A549 (cell line): ENCODE data around the gene PRR23E. TPM values are rescaled to one million over a fixed set of nuclear protein-coding genes. Genes with fewer than 3 reads are reported as not detected.

Experiments
- ATAC-seq, 2 experiments: fragments of 200-7000 bp in 1 of 2; fragments of >200 bp in 1 of 2; cut with Nextera tagmentation in 1 of 2; cut with Tn5 transposase in 1 of 2; 3 replicates each; pipeline versions ENCODE4 v1.8.0 to v1.9.1; 2018 to 2020; ENCODE audit warnings: mild to moderate bottlenecking in 1 of 2, moderate library complexity in 1 of 2
- CTCF ChIA-PET: fragments of 300-600 bp; sonication (Branson Sonifier 250); formaldehyde crosslinking; extraction: SDS; loops from one replicate; lab custom pipeline; 2021; ENCODE audit warnings: antibody characterized with exemption, inconsistent platforms; lab: Yijun Ruan, JAX
- POLR2A ChIA-PET: fragments of 350-600 bp; formaldehyde crosslinking; extraction: SDS; loops from one replicate; lab custom pipeline; 2021; ENCODE audit warnings: antibody characterized with exemption, inconsistent platforms; lab: Yijun Ruan, JAX
- DNase-seq, 2 experiments: peaks; one replicate each; pipeline versions ENCODE4 v3.0.0 to v3.0.0-alpha.2; 2011 to 2016; ENCODE audit warnings: low read depth in 1 of 2, low spot score in 1 of 2
- FAIRE-seq: peaks from 2 replicates; lab custom pipeline; 2011; peaks lifted over from hg19 to GRCh38; lab: Jason Lieb, UNC
- H3K27ac ChIP-seq, 2 experiments: fragments of >200 bp; sonication (Bioruptor Twin); formaldehyde crosslinking; 3 replicates each; pipeline ENCODE4 v1.5.1; 2016 to 2017
- H3K4me1 ChIP-seq: fragments of >200 bp; sonication (Bioruptor Twin); formaldehyde crosslinking; 3 replicates; pipeline ENCODE4 v1.6.1; 2016
- H3K4me2 ChIP-seq: fragments of >200 bp; sonication (Bioruptor Twin); formaldehyde crosslinking; 3 replicates; pipeline ENCODE4 v1.6.1; 2016
- H3K4me3 ChIP-seq: fragments of >200 bp; sonication (Bioruptor Twin); formaldehyde crosslinking; 3 replicates; pipeline ENCODE4 v1.5.1; 2016
- H3K9me3 ChIP-seq: fragments of >200 bp; sonication (Bioruptor Twin); formaldehyde crosslinking; 3 replicates; pipeline ENCODE4 v1.6.1; 2016
- CEBPB ChIP-seq, 2 experiments: fragments of >200 bp in 1 of 2; sonication (Bioruptor Twin) in 1 of 2; formaldehyde crosslinking in 1 of 2; IDR thresholded peaks; 2 replicates each; pipeline ENCODE4 v1.6.1; 2012 to 2016
- CHD4 ChIP-seq: fragments of 200-600 bp; sonication (generic); IDR thresholded peaks from 2 replicates; pipeline ENCODE4 v1.6.1; 2016; ENCODE audit warnings: antibody characterized with exemption, mild to moderate bottlenecking, borderline replicate concordance
- EHF ChIP-seq: fragments of 250-450 bp; sonication (Bioruptor Pico); IDR thresholded peaks from 2 replicates; pipeline ENCODE4 v1.5.0; 2020; ENCODE audit warnings: mild to moderate bottlenecking
- FOSL2 ChIP-seq, 2 experiments: fragments of 450-650 bp in 1 of 2; fragments of >200 bp in 1 of 2; sonication (Bioruptor Twin) in 1 of 2; formaldehyde crosslinking; IDR thresholded peaks; 2 replicates each; pipeline versions ENCODE4 v1.5.0 to v1.6.1; 2016 to 2020; ENCODE audit warnings: mild to moderate bottlenecking in 1 of 2, moderate library complexity in 1 of 2
- HES2 ChIP-seq: fragments of >200 bp; sonication (Bioruptor Twin); formaldehyde crosslinking; IDR thresholded peaks from 2 replicates; pipeline ENCODE4 v1.6.1; 2016
- HOXA7 ChIP-seq: fragments of 250-450 bp; sonication (Bioruptor Pico); IDR thresholded peaks from 2 replicates; pipeline ENCODE4 v1.5.0; 2020; ENCODE audit warnings: mild to moderate bottlenecking, moderate library complexity
- HOXB5 ChIP-seq: fragments of 250-450 bp; sonication (Bioruptor Pico); IDR thresholded peaks from 2 replicates; pipeline ENCODE4 v1.5.0; 2020; ENCODE audit warnings: mild to moderate bottlenecking, moderate library complexity
- MAFK ChIP-seq: fragments of 450-650 bp; IDR thresholded peaks from 2 replicates; pipeline ENCODE4 v1.6.1; 2014; ENCODE audit not compliant: partially characterized antibody
- MAZ ChIP-seq: fragments of 150-350 bp; IDR thresholded peaks from 2 replicates; pipeline ENCODE4 v1.6.1; 2014; ENCODE audit warnings: antibody characterized with exemption, low read depth, low read length, borderline replicate concordance
- POLR2AphosphoS2 ChIP-seq: conservative IDR thresholded peaks from 2 replicates; pipeline ENCODE4 v1.6.1; 2012; ENCODE audit warnings: low read length, improper control_type of control experiment, inconsistent platforms
- REST ChIP-seq: fragments of 200-600 bp; sonication (generic); IDR thresholded peaks from 2 replicates; pipeline ENCODE4 v1.6.1; 2016; ENCODE audit warnings: antibody characterized with exemption, mild to moderate bottlenecking, moderate library complexity
- RFX5 ChIP-seq: fragments of 450-650 bp; IDR thresholded peaks from 2 replicates; pipeline ENCODE4 v1.7.1; 2014; ENCODE audit warnings: antibody characterized with exemption, mild to moderate bottlenecking, moderate library complexity
- SREBF2 ChIP-seq: fragments of 450-650 bp; IDR thresholded peaks from 2 replicates; pipeline ENCODE4 v1.6.1; 2014; ENCODE audit warnings: mild to moderate bottlenecking, moderate library complexity
- ZFP36 ChIP-seq: fragments of 450-650 bp; IDR thresholded peaks from 2 replicates; pipeline ENCODE4 v1.6.1; 2014; ENCODE audit warnings: borderline replicate concordance; ENCODE audit not compliant: partially characterized antibody
- WGBS: methylation state at CpG from one replicate; pipeline ENCODE4 v1.1.6; 2017; ENCODE audit errors: missing lambda C conversion rate; 5-methylcytosine and 5-hydroxymethylcytosine counted together
- polyA plus RNA-seq, 4 experiments: library from polyadenylated mRNA; depleted of rRNA in 3 of 4; stranded (reverse); fragments of >200 nt; fragmentation: RNase III in 1 of 4; extraction: RNeasy Plus Mini Kit Qiagen cat#74134 plus additional on column Dnase treatment in 1 of 4; gene quantifications; 2 replicates in 3 of 4; 3 replicates in 1 of 4; pipeline ENCODE4 v1.2.3, GENCODE V29; 2011 to 2017
- TF ChIP-seq, protein P1 (sequence below): fragments of >200 bp; sonication (Bioruptor Twin); formaldehyde crosslinking; IDR thresholded peaks from 3 replicates; pipeline ENCODE4 v1.6.1; 2016
- TF ChIP-seq, protein P2 (sequence below): fragments of 150-350 bp; IDR thresholded peaks from 2 replicates; pipeline ENCODE4 v1.6.1; 2014; ENCODE audit warnings: low read depth, mild to moderate bottlenecking, low read length

The PRR23E gene
- polyA plus RNA-seq, 2 of the 4 experiments (the other 2 are of a cell fraction) = not detected

DNA sequence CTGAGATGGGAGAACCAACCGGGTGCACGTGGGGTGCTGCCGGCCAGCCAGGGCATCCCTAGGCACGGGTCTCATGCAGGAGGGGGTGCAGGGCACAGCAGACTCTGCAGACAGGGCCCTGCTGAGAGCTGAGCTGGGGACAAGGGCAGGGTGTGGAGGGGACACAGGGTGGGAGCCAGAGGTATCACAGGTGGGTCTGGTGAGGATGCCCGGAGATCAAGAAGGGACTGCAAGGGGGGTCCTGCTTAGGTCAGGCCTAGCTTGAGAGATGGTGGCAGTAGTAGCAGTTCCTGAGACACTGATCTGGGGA is 39.5 kb upstream of the PRR23E start:
- POLR2A ChIA-PET = no interaction called here

GRCh38 chr3:127156338-127157050 is 36.4 kb upstream of the PRR23E start:
- POLR2A ChIA-PET = no interaction called here

More for the DNA sequence above, 39.5 kb upstream of the PRR23E start:
- CTCF ChIA-PET = interaction anchor here (0.9 kb wide), 1 partner anchor 24 kb away, joined by 4 read pairs; no protein-coding TSS in a partner anchor
- Histone ChIP-seq H3K9me3 (no peaks in the 10 kb centered on the region), H3K4me1 (no peaks in the 10 kb centered on the region), H3K4me2 (no peak overlapping the region), H3K4me3 (no peak overlapping the region), H3K27ac (no peak overlapping the region)
- FAIRE-seq = no peak
- no peak for DNase-seq
- WGBS = 83% methylated on average over 1 of the region's 5 CpGs
- ATAC-seq = no peak
- TF ChIP-seq CEBPB (IDR thresholded peaks at IDR 0.05) (no peak), MAFK (no peak), POLR2AphosphoS2 (no peak), HES2 (no peak)
- TF ChIP-seq, protein P1, sequence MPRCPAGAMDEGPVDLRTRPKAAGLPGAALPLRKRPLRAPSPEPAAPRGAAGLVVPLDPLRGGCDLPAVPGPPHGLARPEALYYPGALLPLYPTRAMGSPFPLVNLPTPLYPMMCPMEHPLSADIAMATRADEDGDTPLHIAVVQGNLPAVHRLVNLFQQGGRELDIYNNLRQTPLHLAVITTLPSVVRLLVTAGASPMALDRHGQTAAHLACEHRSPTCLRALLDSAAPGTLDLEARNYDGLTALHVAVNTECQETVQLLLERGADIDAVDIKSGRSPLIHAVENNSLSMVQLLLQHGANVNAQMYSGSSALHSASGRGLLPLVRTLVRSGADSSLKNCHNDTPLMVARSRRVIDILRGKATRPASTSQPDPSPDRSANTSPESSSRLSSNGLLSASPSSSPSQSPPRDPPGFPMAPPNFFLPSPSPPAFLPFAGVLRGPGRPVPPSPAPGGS = no peak

GRCh38 chr3:127157171-127157828 is 35.6 kb upstream of the PRR23E start:
- Histone ChIP-seq H3K4me1 (no peaks in the 10 kb centered on the region), H3K4me2 (no peak overlapping the region), H3K4me3 (no peak overlapping the region), H3K9me3 (no peaks in the 10 kb centered on the region), H3K27ac (no peak overlapping the region)
- FAIRE-seq = no peak
- 9% methylated on average over 6 of the region's 14 CpGs for WGBS
- no peak for DNase-seq
- ATAC-seq = no peak
- POLR2A ChIA-PET = no interaction called here
- TF ChIP-seq RFX5 (no peak), ZFP36 (no peak), HOXA7 (CRISPR knock-in tag) (no peak)
- TF ChIP-seq, all 56 proteins: peak for 0
- CTCF ChIA-PET = no interaction called here

More at GRCh38 chr3:127156338-127157050, 36.4 kb upstream of the PRR23E start:
- no peak for TF ChIP-seq CHD4
- TF ChIP-seq MAFK = no peak
- TF ChIP-seq, protein P2, sequence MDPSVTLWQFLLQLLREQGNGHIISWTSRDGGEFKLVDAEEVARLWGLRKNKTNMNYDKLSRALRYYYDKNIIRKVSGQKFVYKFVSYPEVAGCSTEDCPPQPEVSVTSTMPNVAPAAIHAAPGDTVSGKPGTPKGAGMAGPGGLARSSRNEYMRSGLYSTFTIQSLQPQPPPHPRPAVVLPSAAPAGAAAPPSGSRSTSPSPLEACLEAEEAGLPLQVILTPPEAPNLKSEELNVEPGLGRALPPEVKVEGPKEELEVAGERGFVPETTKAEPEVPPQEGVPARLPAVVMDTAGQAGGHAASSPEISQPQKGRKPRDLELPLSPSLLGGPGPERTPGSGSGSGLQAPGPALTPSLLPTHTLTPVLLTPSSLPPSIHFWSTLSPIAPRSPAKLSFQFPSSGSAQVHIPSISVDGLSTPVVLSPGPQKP = no peak
- TF ChIP-seq MAZ = no peak
- no peak for TF ChIP-seq FOSL2 (IDR thresholded peaks at IDR 0.05)
- TF ChIP-seq FOSL2 (CRISPR knock-in tag; IDR thresholded peaks at IDR 0.05) = no peak
- TF ChIP-seq HOXB5 (CRISPR knock-in tag) = no peak
- Histone ChIP-seq H3K4me3 (no peak overlapping the region), H3K4me2 (no peak overlapping the region), H3K9me3 (no peaks in the 10 kb centered on the region), H3K27ac (no peak overlapping the region), H3K4me1 (no peaks in the 10 kb centered on the region)
- FAIRE-seq (no peak), DNase-seq (no peak), ATAC-seq (no peak)
- CTCF ChIA-PET = no interaction called here
- 41% methylated on average over 12 of the region's 16 CpGs for WGBS

DNA sequence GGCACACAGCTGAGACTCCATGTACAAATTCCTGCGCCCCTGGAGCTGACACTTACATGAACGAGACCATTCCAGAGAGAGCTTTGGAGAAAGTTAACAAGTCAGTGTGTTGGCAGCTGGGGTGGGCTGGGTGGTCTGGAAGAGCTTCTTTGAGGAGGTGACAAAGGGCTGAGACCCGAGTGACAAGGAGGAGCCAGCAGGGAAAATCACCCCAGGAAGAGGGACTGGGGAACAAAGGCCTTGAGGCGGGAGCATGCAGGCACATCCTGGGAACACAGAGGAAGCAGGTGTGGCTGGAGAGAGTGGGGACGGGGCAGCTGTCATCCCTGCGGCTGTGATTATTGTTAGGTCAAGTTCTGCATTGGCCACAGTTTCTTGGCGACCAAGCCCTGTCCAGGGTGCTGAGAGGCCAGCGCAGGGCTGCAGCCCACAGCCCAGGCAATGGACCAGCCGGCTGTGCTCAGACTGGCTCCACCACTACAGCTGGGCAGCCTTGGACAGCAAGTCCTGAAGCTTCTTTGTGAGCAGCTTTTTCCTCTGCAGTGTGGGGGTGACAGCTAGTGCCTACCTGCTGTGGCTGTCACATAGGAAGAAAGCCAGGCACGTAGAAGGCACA is 34.2 kb upstream of the PRR23E start:
- no peaks in the 10 kb centered on the region for H3K4me1 ChIP-seq
- DNase-seq (peak in 1 of 2 experiments; percentile 6), ATAC-seq (peak; percentile 60 to 69; a peak in 3 of 6 replicates)
- H3K4me3 ChIP-seq = no peak overlapping the region
- H3K4me2 ChIP-seq = no peak overlapping the region
- CTCF ChIA-PET = no interaction called here
- H3K27ac ChIP-seq = no peak overlapping the region
- TF ChIP-seq EHF (CRISPR knock-in tag) (no peak), REST (peak; percentile 88), SREBF2 (no peak)
- TF ChIP-seq, all 56 proteins: peak for 1
- WGBS = 19% methylated on average over 9 of the region's 10 CpGs
- no peak for FAIRE-seq
- POLR2A ChIA-PET = no interaction called here
- H3K9me3 ChIP-seq = no peaks in the 10 kb centered on the region
